ENCODE results near the gene HPSE2.
A peak's percentile ranks its signal among the peaks of the same experiment; 100 is the strongest.

HPSE2 gene

DNA sequence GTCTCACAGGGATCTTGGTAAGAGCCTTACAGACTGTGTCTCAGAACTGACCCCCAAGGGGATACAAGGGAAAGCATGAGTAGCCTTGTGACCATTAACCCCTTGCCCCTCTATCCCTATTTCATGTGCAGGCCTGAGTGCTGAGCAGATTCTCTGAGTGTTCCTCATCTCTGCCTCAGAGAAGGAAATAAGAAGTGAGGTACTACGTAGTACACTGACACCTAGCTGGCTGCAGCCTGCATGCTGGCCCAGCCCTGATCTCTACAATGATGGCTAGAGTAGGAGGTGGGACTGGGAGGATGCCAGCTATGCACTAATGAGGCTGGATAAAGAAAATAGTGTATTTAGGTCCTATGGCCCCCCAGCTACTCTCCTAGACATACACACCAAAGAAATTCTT is 614.0 kb downstream of the HPSE2 start:
- no peak for DNase-seq (ENCODE audit: low spot score)

DNA sequence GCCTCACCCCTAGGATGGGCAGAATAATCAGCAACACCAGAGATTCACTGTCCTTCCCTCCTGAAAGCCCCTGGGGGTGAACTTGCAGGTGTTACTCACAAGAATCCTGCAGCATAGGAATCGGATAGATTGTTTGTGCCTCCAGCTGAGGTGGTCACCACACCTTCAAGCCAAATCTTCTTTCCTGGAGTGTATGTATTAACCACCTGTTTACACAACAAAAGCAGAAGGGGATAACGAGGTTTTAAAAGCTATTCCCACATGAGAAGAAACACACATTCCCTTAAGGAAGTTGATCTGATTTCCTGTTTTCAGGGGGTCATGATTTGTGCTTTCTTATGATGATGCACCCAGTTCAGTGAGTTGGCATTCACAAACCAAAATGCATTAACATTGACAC is 615.1 kb downstream of the HPSE2 start:
- no peak for DNase-seq (ENCODE audit: low spot score)

DNA sequence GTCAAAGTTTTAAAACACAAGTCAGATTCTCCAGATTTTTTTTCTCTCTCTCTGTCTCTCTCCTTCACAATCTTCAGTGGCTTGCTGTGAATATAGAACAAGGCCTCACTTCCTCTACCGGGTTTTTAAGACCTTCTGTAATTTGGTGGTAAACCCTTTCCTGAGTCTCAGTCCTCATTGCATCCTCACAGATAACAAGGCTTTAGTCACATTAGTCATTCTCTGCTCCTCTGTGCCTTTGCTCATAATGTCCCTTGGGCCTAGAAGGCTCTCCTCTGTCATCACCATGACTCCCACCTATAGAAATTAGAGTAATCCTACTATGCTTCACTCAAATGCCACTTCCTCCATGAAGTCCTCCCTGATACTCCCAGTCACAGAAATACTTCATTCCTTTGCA is 616.2 kb downstream of the HPSE2 start:
- DNase-seq (ENCODE audit: low spot score): no peak

DNA sequence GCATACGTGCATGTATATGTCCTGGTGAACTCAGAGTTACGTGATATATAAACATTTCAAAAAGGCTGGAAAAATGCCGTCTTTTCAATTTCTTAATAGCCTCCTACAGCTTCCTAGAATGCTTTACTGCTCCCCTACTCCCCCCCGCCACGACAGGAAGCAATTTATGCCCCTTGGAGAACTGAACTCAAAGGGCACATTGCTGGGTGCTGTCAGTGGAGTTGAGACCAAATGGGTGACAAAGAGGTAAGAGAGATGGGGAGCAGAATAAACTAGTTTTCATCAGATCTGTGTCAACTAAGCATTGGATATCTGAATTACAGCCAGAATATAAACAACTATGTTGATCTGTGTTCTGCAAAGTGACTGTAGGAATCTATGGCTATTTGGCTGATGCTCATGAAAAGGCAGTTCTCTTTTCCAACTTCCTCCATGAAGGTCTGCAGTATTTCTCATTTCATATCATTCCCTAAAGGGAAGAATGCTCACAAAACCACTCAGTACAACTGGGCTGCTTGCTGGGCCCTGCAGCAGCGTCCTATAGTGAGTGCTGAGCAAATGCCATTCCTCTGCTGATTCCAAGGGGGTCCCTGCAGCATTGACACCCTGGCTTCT is 617.6 kb downstream of the HPSE2 start:
- DNase-seq (ENCODE audit: low spot score): no peak

DNA sequence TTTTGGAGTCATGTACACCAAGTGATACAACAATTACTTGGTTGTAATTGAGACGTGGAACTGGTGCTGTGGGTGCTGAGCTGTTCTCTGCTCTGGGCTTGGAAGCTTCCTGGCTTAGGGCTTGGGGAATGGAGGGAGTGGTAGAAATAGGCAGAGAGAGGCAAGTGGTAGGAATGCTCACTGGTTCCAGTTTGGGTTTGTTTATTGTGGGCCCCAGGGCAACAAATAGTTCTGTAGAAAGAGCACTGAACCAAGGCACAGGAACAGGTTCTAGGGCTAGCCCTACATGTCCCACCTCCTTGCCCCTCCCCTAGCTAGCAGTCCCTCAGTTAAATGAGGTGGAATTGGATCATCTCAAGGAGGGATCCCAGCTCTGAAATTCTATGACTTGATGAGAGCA is 622.2 kb downstream of the HPSE2 start:
- DNase-seq (ENCODE audit: low spot score): no peak

DNA sequence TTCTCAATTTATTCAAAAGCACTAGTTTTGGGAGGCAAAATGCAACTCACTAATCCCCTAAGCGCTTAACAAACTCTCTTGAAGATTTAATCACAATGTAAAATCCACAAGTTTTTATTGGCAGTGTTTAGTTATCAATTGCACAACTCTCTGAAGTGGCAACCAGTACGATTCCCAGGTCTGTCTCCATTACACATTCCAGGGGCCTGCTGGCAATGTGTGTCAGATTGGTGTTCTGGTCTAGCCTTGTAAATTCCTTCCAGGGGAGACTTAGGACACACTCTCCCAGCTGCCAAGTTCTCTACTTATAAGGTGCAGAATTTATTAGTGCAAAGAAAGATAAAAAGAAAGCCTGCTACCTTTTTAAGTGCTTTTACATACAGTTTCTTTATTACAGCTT is 624.2 kb downstream of the HPSE2 start:
- DNase-seq (ENCODE audit: low spot score): no peak

DNA sequence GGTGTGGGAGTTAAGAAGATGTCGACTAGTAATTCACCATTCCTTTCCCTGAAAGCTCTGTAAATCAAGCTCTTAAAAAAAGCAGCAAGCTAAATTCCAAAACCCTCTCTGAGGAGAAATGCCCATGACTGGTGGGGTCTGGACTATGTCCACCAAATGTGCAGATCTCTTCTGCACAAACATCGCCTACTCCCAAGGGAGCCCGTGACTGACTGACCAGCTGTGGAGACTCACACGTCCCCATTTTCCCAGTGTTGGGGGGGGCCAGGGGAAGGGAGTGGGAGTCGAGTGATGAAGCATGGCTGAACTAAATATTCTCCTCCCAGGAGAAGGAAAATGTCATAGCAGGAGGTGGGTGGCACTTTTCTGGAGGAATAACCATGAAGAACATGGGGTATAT is 624.8 kb downstream of the HPSE2 start:
- DNase-seq (ENCODE audit: low spot score): peak; percentile 8

DNA sequence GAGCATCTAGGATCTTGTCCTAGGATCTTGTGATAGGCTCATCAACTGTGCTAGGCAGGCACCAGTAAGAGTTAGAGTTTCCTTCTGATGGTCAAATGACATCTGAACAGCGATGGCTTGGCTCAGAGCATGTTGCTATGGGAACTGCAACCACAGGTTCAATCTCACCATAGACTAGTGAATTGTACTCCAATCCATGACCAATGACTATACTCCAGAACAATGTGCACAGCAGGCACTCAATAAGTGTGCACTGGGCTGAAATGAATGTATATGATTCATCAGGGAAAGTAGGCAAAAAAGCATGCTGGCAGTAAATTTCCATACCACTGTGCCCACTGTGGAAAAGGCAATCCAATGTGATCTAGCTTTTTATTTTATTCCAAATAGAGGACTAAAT is 625.4 kb downstream of the HPSE2 start:
- no peak for DNase-seq (ENCODE audit: low spot score)

DNA sequence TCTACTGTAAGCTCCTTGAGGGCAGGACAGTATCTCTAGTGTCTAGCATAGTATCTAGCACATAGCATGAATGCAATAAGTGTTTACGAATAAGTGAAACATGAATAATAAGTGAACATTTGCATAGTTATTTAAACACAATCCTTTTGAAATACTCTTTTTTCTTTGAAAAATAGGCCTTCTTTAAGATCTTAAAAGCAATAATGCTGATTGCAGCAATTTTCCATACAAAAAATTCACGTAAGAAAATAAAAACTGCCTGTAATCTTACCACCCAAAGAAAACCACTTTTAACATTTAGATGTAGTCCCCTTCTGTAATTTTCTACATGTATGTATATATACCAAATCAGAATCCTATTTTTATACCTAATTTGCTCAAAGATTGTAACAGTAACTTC is 626.4 kb downstream of the HPSE2 start:
- no peak for DNase-seq (ENCODE audit: low spot score)

DNA sequence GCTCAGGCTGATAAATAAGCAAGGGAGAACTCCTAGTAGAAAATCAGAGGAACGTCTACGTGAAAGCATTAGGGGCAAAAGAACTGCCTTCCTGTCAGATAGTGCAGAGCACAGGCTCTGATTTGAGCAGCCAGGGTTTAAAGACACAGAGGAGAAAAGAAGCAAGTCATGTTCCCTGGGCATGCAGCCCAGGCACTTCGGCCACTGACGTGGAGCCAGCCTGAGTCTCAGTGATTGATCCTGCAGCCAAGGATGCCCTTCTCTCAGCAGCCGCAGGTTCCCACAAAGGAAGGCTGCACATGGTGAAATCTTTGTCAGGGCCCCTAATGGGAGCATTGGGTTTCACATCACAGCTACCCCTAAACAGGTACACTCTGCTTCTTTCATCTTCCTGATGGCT is 627.2 kb downstream of the HPSE2 start:
- no peak for DNase-seq (ENCODE audit: low spot score)

DNA sequence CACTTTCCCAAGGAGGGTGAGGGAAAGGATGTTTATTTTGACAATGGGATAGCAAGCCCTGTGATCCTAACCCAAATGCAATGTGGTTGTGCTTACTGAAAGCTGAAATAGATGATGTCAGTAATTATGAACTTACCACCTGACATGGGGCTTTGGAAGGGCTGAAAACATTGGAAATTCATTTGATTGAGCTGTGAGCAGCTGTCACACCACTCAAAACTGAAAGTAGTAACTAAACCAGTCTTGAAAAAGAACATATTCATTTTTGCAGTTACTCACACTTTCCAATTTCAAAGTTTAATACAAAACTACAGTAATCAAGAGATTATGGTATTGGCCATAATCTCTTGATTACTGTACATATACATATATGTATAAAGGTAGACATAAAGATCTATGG is 633.4 kb downstream of the HPSE2 start:
- no peak for DNase-seq (ENCODE audit: low spot score)

DNA sequence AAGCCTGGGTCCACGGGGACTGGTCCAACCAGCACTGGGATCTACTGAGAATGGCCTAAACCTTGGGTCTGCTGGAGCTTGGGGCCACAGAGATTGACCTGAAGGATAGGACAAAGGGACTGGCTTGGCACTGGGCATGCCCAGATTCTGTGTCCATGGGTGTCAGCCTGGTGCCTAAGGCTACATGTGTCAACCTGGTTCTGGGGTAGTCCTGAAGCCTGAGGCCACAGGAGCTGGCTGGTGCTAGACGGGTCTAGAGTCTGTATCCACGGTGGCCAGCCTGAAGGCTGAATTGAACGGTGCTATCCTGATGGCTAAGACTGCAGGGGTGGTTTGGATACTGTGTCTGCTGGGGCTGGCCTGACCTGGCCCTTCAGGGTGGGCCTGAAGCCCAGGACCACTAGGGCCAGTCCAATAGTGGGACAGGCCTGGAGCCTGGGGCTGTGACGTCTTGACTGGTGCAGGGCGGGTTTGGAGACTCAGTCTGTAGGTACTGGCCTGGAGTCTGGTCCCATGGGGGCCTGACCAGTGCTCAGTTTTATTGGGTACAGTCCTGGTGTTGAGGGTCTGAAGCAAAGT is 636.5 kb downstream of the HPSE2 start:
- no peak for DNase-seq (ENCODE audit: low spot score)

DNA sequence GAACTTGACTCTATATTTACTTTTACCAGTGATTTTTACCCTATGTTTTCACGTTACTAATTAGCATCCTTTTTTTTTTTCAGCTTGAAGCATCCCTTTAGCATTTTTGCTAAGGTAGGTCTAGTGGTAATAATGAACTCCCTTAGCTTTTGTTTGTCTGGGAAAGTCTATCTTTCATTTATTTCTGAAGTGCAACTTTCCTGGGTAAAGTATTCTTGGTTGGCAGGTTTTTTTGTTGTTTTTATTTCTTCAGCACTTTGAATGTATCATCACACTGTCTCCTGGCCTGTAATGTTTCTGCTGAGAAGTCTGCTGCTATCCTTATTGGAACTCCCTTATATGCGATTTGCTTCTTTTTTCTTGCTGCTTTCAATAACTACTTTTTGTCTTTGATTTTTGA is 639.2 kb downstream of the HPSE2 start:
- DNase-seq (ENCODE audit: low spot score): no peak

DNA sequence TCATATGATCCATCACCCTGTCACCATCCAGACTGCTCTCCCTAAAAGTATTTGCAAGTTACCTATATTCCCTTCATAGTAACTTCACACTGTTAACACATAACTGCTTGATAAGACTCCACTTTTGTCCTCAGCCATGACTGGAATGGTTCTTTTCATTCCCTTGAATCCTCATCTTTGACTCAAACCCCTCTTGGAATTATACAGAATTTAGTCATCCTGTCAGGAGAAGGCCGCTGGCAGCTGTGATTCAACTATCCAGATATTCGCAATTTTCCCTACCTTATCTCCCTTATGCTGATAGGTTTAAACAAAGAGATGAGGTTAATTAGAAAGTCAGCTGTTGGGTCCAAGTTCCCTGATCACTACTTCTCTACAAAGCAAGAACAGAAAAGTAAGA is 646.0 kb downstream of the HPSE2 start:
- DNase-seq (ENCODE audit: low spot score): no peak

DNA sequence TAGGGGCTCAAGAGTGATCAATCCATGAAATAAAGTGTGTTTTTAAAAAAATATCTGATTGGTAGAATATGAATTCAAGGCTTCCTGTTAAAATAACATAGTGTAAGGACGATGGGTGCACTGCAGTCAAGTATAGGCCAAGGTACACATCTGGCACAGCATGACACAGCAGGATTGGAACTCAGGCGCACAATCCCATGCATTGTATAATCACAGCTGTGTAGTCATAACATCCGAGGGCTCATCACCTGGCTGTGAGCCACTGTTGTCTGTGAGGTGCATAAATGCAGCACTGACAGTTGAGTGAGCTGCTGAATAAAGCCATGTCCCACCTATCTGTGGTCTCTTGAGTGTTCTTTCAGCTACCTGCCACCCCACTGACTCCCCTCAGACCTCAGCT is 646.6 kb downstream of the HPSE2 start:
- DNase-seq (ENCODE audit: low spot score): no peak

DNA sequence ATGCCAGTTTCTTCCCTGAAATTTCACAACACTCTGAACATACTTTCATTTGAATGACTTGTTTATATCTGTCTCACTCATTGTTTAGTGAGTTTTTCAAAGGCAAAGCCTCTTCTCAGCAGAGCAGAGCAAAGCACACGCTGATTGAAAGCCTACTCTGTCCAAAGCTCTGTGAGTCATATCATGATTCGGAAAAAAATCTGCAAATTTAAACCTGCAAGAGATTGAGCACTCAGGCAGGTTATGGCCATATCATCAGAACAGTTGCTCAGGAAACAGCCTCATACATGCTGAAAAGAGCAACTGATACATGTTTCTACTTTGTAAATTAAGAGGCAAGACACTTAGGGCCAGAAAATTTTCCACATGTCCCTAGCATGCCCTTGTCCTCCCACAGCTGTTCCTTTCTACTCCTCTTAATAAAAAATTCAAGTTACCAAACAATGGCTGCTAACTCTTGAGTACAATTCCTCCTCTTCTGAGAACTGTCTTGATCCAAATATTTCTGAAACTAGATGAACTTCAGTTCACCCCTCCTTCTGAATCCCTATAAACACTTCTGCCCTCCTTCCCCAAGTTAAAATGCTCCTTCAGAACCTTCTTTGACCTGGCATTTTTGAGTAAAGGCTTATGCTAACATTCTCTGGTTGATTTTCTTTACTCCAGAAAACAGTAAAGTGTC is 648.4 kb downstream of the HPSE2 start:
- DNase-seq (ENCODE audit: low spot score): no peak

DNA sequence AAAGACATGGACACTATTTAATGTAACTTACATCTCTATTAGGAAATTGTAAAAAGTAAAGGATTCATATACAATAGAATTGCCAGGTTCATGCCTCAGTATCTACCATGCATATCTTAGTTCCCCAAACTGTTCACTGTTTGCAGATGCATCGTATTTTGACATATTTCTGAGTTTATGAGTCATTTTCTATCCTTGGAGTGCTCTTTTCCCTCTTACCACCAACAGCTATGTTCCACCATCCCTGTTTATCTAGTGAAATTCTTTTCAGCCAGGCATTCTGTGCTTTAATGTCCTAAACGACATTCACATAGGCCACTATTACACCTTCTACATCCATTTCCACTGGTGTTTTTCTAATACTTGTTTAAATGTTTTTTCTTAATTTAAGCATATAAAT is 649.6 kb downstream of the HPSE2 start:
- no peak for DNase-seq (ENCODE audit: low spot score)

DNA sequence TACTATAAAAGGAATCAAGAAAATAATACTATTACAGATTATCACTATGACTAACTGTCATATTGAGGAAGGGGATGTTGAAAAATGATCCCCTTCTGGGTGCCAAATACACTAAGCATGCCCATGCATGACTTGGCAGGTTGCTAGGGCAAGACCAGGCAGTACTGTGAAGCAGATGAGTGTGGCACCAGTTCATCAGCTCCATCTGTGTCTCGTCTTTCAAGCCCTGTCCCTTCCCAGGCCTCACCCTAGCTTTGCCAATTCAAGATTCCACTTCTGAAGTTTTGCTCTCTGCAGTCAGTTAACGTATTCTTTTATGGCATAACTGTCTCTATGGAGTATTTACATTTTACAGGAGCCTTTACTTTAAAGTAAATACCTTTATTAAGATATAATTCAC is 653.3 kb downstream of the HPSE2 start:
- DNase-seq (ENCODE audit: low spot score): no peak

DNA sequence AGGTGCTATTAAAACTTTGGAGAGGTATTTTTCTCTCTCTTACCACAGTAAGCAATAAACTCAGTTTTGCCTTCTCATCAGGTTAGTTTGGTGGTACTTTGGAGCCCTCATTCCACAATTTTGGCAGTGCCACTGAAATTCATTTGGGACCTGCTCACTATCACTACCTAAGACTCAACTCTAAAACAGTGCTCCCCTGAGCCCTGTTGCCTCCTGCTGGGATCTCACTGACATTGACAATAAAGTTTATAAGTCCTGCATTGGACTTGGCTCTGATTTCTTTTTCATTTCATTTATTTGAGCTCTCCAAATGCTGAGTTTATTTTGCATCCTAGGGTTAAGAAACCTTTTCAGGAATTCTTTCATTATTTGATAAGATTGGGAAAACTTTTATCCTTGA is 658.1 kb downstream of the HPSE2 start:
- no peak for DNase-seq (ENCODE audit: low spot score)

DNA sequence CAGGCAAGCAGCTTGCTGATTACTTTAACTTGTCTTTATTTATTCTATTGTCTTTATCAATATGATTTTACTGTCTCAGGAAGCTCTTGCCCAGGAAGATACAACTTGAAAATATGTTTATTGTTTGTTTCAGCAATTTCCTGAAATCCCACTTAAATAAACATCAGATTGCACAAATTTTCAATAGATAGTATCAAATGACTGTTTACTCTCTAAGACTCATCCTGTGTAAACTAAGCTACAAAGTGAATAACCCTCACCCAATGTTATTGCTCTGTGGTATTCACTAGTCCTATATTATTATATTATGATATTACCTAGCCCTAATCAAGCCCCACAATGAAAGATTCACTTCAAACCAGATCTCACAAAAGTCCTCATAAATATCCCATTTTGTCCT is 658.5 kb downstream of the HPSE2 start:
- DNase-seq (ENCODE audit: low spot score): no peak

DNA sequence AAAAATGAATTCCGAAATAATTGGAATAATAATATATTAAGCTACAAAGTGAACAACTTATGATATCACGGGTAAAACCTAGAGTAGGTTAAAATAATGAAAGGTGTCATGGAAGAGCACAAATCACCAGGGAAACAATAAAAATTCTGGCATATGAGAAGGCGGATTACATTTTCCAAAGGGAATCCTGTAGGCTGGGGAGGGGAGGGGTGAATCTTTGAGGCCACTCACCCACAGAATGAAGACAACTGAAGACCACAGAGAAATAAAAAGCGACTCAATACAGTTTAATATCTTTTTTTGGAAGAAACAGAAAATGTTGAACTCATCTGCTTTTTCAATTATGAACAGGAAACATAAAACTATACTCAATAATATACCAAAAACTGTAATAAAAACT is 659.6 kb downstream of the HPSE2 start:
- DNase-seq (ENCODE audit: low spot score): no peak

DNA sequence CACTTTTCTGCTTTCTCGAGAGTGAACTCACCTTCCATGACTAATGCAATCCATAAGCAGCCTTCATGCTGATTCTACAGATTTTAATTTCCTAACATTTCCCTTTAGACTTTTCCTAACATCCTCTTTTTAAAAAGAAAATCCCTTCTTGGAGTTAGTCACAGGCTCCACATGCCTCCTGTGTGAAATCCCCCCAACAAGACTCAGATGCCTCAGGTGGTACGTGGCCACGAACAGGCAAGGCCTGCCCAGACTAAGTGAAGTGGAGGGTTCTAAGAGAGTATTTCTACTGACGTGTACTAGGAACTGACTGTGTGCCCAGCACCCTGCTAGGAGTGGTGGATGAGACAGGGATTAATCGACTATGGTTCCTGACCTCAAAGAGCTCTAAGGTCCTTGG is 663.1 kb downstream of the HPSE2 start:
- DNase-seq (ENCODE audit: low spot score): no peak

DNA sequence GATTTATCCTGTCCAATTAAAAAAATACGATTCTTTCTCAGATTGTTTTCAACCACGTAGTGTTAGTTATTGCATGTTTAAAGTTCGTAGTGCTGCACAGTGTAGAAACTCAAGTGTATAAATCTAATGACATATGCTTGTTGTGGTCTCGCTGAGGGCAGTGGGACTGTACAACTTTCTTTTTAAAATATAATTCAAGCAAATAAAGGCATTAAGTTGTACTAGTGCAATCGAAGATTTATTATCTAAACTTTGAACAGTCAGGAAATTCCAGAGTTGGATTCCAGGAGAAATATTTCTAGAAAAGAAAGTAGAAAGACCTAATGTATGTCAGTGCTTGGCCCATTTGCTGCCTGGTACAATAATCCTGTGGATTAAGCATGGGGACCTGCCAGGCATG is 664.8 kb downstream of the HPSE2 start:
- no peak for DNase-seq (ENCODE audit: low spot score)

DNA sequence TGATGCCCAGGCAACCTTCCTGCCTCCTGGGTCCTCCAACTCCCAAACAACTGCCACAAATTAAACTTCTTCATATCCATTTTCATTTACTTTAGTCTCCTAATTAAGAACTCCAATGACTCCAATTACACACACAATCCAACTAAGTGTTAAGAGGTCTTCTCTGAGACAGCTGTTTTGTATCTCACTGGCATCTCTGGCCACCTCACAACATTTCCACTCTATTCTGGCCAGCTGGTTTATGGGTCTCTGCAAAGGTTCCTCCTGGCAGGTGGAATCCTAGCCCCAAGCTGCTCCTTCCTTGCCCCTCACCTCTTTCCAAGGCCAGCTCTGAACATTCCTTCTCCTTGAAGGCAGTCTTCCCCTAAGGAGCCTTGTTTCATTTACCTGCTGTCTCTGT is 665.8 kb downstream of the HPSE2 start:
- DNase-seq (ENCODE audit: low spot score): no peak
